ENCODE measurements around the gene AKNAD1. TPM values are rescaled to one million over a fixed set of nuclear protein-coding genes. Genes with fewer than 3 reads are reported as not detected.

AKNAD1 gene
- polyA plus RNA-seq, 1 donor from 2014 or later, result not detected

DNA sequence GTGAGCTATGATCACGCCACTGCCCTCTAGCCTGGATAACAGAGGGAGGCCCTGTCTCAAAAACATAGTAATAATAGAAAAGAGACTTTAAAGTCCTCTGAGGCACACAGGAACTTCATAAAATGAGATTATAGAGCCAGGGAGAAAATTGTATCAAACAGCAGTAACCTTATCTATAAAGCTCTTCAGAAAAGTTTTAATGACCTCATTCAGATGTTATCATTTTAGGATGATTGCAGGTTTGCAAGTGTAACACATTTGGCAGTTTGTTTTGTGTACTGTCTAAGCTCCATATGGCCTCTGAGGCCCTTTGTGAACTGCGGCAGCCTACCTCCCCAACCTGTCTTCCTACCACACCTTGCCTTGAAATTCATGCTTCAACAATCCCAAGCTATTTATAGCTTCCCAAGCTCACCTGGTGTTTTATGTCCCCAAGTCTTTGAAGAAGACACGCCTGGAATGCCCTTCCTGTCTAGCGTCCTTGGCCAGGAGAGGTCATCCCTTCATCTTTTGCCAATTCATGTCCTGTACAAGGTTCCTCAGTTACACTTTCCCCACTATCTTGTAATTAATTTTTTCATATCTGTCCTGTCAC, 8.5 kb upstream of the AKNAD1 start:
- H3K27me3 ChIP-seq (ENCODE audit: insufficient read depth, low read depth, low read length), result no peaks in the 10 kb centered on the region
- no peaks in the 10 kb centered on the region for H3K79me2 ChIP-seq (replicated peaks; ENCODE audit: insufficient read depth, low read length)

DNA sequence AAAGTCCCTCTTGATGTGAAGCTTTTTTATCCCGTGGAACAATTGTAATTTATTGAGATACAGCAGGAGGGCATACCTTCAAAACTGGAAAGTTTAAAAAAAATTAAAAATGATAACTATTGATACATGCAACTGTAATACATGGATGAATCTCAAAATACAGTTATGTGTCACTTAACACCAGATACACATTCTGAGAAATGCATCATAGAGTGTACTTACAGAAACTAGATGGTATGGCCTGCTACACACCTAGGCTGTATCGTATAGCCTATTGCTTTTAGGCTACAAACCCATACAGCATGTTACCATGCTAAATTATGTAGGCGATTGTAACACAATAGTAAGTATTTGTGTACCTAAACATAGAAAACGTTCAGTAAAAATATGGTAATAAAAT, 7.1 kb upstream of the AKNAD1 start:
- Histone ChIP-seq H3K27ac (ENCODE audit: low read length) (no peak overlapping the region), H3K27me3 (ENCODE audit: insufficient read depth, low read depth, low read length) (no peaks in the 10 kb centered on the region), H4K20me1 (ENCODE audit: insufficient read depth) (no peaks in the 10 kb centered on the region), H3K9ac (ENCODE audit: low read length) (no peak overlapping the region), H2AFZ (ENCODE audit: low read depth, low read length) (no peak overlapping the region), H3F3A (ENCODE audit: insufficient read depth, low read length, poor library complexity, severe bottlenecking) (no peaks in the 10 kb centered on the region), H3K79me2 (replicated peaks; ENCODE audit: insufficient read depth, low read length) (no peaks in the 10 kb centered on the region), H3K4me3 (ENCODE audit: low read length) (no peak overlapping the region), H3K36me3 (ENCODE audit: insufficient read depth, low read length) (no peaks in the 10 kb centered on the region), H3K9me2 (ENCODE audit: insufficient read depth, low read length) (no peaks in the 10 kb centered on the region), H3K4me2 (ENCODE audit: low read length) (no peak overlapping the region), H3K9me3 (ENCODE audit: low read length) (no peaks in the 10 kb centered on the region)
- TF ChIP-seq CTCF (IDR thresholded peaks at IDR 0.05; ENCODE audit: poor library complexity, severe bottlenecking) (no peak), SMC3 (conservative IDR thresholded peaks at IDR 0.05; ENCODE audit: poor library complexity) (no peak), TAF1 (IDR thresholded peaks at IDR 0.05; ENCODE audit: low read depth) (no peak), RAD21 (conservative IDR thresholded peaks at IDR 0.05) (no peak), POLR2AphosphoS5 (IDR thresholded peaks at IDR 0.05) (no peak), EP300 (conservative IDR thresholded peaks at IDR 0.05; ENCODE audit: poor library complexity, severe bottlenecking) (no peak), MXI1 (conservative IDR thresholded peaks at IDR 0.05; ENCODE audit: poor library complexity, severe bottlenecking) (no peak), EZH2 (IDR thresholded peaks at IDR 0.05; ENCODE audit: borderline replicate concordance, insufficient read depth, low read length, poor library complexity, severe bottlenecking) (no peak)

More for the DNA sequence above, 8.5 kb upstream of the AKNAD1 start:
- Histone ChIP-seq H3K27ac (ENCODE audit: low read length) (no peak overlapping the region), H3K9me2 (ENCODE audit: insufficient read depth, low read length) (no peaks in the 10 kb centered on the region), H2AFZ (ENCODE audit: low read depth, low read length) (no peak overlapping the region), H3K9me3 (ENCODE audit: low read length) (no peaks in the 10 kb centered on the region), H3F3A (ENCODE audit: insufficient read depth, low read length, poor library complexity, severe bottlenecking) (no peaks in the 10 kb centered on the region), H3K9ac (ENCODE audit: low read length) (no peak overlapping the region), H3K4me3 (ENCODE audit: low read length) (no peak overlapping the region), H4K20me1 (ENCODE audit: insufficient read depth) (no peaks in the 10 kb centered on the region), H3K36me3 (ENCODE audit: insufficient read depth, low read length) (no peaks in the 10 kb centered on the region), H3K4me2 (ENCODE audit: low read length) (no peak overlapping the region)
- TF ChIP-seq RAD21 (conservative IDR thresholded peaks at IDR 0.05), result no peak
- no peak for TF ChIP-seq MXI1 (conservative IDR thresholded peaks at IDR 0.05; ENCODE audit: poor library complexity, severe bottlenecking)
- no peak for TF ChIP-seq SMC3 (conservative IDR thresholded peaks at IDR 0.05; ENCODE audit: poor library complexity)
- TF ChIP-seq TAF1 (IDR thresholded peaks at IDR 0.05; ENCODE audit: low read depth), result no peak
- no peak for TF ChIP-seq CTCF (IDR thresholded peaks at IDR 0.05; ENCODE audit: poor library complexity, severe bottlenecking)
- no peak for TF ChIP-seq EP300 (conservative IDR thresholded peaks at IDR 0.05; ENCODE audit: poor library complexity, severe bottlenecking)
- TF ChIP-seq POLR2AphosphoS5 (IDR thresholded peaks at IDR 0.05), result no peak
- TF ChIP-seq REST (IDR thresholded peaks at IDR 0.05; ENCODE audit: borderline replicate concordance), result no peak
- TF ChIP-seq EZH2 (IDR thresholded peaks at IDR 0.05; ENCODE audit: borderline replicate concordance, insufficient read depth, low read length, poor library complexity, severe bottlenecking), result no peak
